HCT116 (cell line): Measurements from ENCODE around the gene LASP1NB.

Experiments used
- EZH2phosphoT487 ChIP-seq: fragments of 200-600 bp; IDR thresholded peaks from 2 replicates; pipeline ENCODE4 v1.6.1; 2018; ENCODE audit warnings: antibody characterized with exemption, borderline replicate concordance
- POLR2A ChIP-seq: IDR thresholded peaks from 2 replicates; pipeline ENCODE4 v1.7.0; 2011; ENCODE audit warnings: borderline replicate concordance; ENCODE audit not compliant: insufficient read depth, insufficient read length; ENCODE audit errors: extremely low read depth
- RAD21 ChIP-seq: IDR thresholded peaks from 2 replicates; pipeline ENCODE4 v1.6.1; 2012; ENCODE audit warnings: low read depth, mild to moderate bottlenecking
- SP1 ChIP-seq: IDR thresholded peaks from 2 replicates; pipeline ENCODE4 v1.6.1; 2012; ENCODE audit warnings: low read depth
- TCF7L2 ChIP-seq: IDR thresholded peaks from 2 replicates; pipeline ENCODE4 v1.7.0; 2011; ENCODE audit warnings: borderline replicate concordance, inconsistent platforms; ENCODE audit not compliant: insufficient read depth, insufficient read length; ENCODE audit errors: extremely low read depth
- ZFX ChIP-seq: fragments of 450-650 bp; IDR thresholded peaks from 2 replicates; pipeline ENCODE4 v1.6.1; 2017
- TF ChIP-seq, protein P1 (sequence below), 3 experiments: fragments of 200-600 bp in 1 of 3; sonication (generic) in 1 of 3; IDR thresholded peaks in 2 of 3; conservative IDR thresholded peaks in 1 of 3; 2 replicates each; pipeline ENCODE4 v1.5.1; 2012 to 2017; ENCODE audit warnings: low read depth in 2 of 3, low read length in 2 of 3, antibody characterized with exemption in 1 of 3, borderline replicate concordance in 1 of 3, control low read depth in 1 of 3, mild to moderate bottlenecking in 1 of 3, mixed read lengths in 1 of 3, mixed run types in 1 of 3, moderate library complexity in 1 of 3; ENCODE audit not compliant: insufficient read depth in 1 of 3

DNA sequence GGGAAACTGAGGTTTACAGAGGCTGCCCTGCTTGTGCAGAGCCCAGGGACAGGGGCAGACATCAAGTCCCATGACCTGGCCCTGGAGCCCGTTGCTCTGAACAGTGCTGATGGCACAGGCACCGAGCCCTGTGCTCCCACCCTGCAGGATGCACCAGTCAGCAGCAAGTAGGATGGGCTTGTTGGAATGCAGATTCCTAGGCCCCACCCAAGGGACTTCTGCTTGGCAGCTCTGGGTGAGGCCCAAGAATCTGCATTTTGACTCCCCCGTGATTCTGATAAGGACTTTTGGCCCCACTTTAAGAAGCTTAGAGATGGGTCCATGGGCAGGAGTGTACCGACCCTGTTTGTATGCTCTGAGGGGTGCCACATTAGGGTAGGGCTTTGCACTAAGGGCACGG is 32.3 kb upstream of the LASP1NB start:
- TF ChIP-seq ZFX (no peak), TCF7L2 (no peak), SP1 (no peak), EZH2phosphoT487 (no peak), POLR2A (no peak), RAD21 (no peak)
- TF ChIP-seq, protein P1, sequence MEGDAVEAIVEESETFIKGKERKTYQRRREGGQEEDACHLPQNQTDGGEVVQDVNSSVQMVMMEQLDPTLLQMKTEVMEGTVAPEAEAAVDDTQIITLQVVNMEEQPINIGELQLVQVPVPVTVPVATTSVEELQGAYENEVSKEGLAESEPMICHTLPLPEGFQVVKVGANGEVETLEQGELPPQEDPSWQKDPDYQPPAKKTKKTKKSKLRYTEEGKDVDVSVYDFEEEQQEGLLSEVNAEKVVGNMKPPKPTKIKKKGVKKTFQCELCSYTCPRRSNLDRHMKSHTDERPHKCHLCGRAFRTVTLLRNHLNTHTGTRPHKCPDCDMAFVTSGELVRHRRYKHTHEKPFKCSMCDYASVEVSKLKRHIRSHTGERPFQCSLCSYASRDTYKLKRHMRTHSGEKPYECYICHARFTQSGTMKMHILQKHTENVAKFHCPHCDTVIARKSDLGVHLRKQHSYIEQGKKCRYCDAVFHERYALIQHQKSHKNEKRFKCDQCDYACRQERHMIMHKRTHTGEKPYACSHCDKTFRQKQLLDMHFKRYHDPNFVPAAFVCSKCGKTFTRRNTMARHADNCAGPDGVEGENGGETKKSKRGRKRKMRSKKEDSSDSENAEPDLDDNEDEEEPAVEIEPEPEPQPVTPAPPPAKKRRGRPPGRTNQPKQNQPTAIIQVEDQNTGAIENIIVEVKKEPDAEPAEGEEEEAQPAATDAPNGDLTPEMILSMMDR (IDR thresholded peaks at IDR 0.05 in 2 of 3, conservative IDR thresholded peaks at IDR 0.05 in 1 of 3; ENCODE audit: borderline replicate concordance in 1 of 3, insufficient read depth in 1 of 3, low read depth in 2 of 3, low read length in 2 of 3), result no peak
